Uterus (tissue), 4 donors: ENCODE data around the gene ZBTB49. TPM values are rescaled to one million over a fixed set of nuclear protein-coding genes. Genes with fewer than 3 reads are reported as not detected.
A peak's percentile ranks its signal among the peaks of the same experiment; 100 is the strongest.
"Not testable (repeated sequence)": the region's sequence is repeated elsewhere in the genome, so short reads cannot be mapped to it uniquely, and the experiment has no call there.

Experiments
- DNase-seq, 2 donors: peaks; one replicate each; pipeline ENCODE4 v3.0.0-alpha.2; 2019 to 2020
- H3K27ac ChIP-seq, 2 donors: fragments of 200-600 bp; sonication (generic); 1 replicate in 1 of 2; 2 replicates in 1 of 2; pipeline ENCODE4 v1.5.1; 2016 to 2018
- H3K27me3 ChIP-seq, 2 donors: fragments of 200-600 bp; sonication (generic); one replicate each; pipeline ENCODE4 v1.5.1; 2018 to 2019; ENCODE audit warnings: control low read depth in 1 of 2
- H3K36me3 ChIP-seq, 2 donors: fragments of 200-600 bp; sonication (generic); one replicate each; pipeline ENCODE4 v1.5.1; 2019; ENCODE audit warnings: control low read depth in 1 of 2
- H3K4me1 ChIP-seq, 2 donors: fragments of 200-600 bp; sonication (generic); one replicate each; pipeline ENCODE4 v1.5.1; 2018 to 2019; ENCODE audit warnings: control low read depth in 1 of 2
- H3K4me3 ChIP-seq, 2 donors: fragments of 200-600 bp; sonication (generic); 1 replicate in 1 of 2; 2 replicates in 1 of 2; pipeline ENCODE4 v1.5.1; 2018 to 2019; ENCODE audit warnings: mild to moderate bottlenecking in 1 of 2
- H3K9me3 ChIP-seq, 2 donors: fragments of 200-600 bp; sonication (generic); one replicate each; pipeline ENCODE4 v1.5.1; 2019; ENCODE audit warnings: control low read depth in 1 of 2
- CTCF ChIP-seq, 4 experiments: fragments of 200-600 bp in 2 of 4; fragments of 450-650 bp in 2 of 4; sonication (generic) in 2 of 4; IDR thresholded peaks; one replicate each; pipeline ENCODE4 v1.5.1; 2016 to 2019; ENCODE audit warnings: antibody characterized with exemption in 4 of 4, mild to moderate bottlenecking in 2 of 4, moderate library complexity in 1 of 4
- POLR2A ChIP-seq, 2 donors: fragments of 450-650 bp; IDR thresholded peaks; one replicate each; pipeline ENCODE4 v1.6.1; 2016; ENCODE audit warnings: antibody characterized with exemption in 2 of 2, mild to moderate bottlenecking in 1 of 2, moderate library complexity in 1 of 2
- intact Hi-C: fragments of 100-400 bp; cut with DNase I; formaldehyde crosslinking; loops from one replicate; pipeline ENCODE4 v1.15.1; 2023; ENCODE audit warnings: low total_unique reads
- total RNA-seq, 4 donors: library from RNA; depleted of rRNA in 3 of 4; stranded (reverse); fragments of >200 nt in 3 of 4; gene quantifications; one replicate each; pipeline versions ENCODE4 v1.1.0 to v1.2.4, GENCODE V29; 2014 to 2023
- donor health status: DM: yes; HTN: yes; CAD: no.

The ZBTB49 gene
- total RNA-seq, 4 donors from 2014 or later = 2.8 to 8.5 (median 6.6) TPM

- TF ChIP-seq CTCF (IDR thresholded peaks at IDR 0.05) (no peak), POLR2A (IDR thresholded peaks at IDR 0.05) (no peak)
- peak overlapping the region; percentile 74 to 79 for H3K4me3 ChIP-seq
- no peak for DNase-seq
- H3K36me3 ChIP-seq = no peaks in the 10 kb centered on the region
- H3K4me1 ChIP-seq = no peaks in the 10 kb centered on the region
- intact Hi-C loops = no loop called here
- H3K9me3 ChIP-seq = no peaks in the 10 kb centered on the region
- H3K27ac ChIP-seq = peak overlapping the region; percentile 90 to 93
- no peaks in the 10 kb centered on the region for H3K27me3 ChIP-seq
These were observed 41.2 kb upstream of the ZBTB49 start for GRCh38 chr4:4248885-4249203.

- H3K4me1 ChIP-seq, H3K9me3 ChIP-seq, DNase-seq, H3K36me3 ChIP-seq, H3K27ac ChIP-seq, H3K27me3 ChIP-seq, H3K4me3 ChIP-seq, intact Hi-C loops: not testable (repeated sequence)
These were observed 40.7 kb upstream of the ZBTB49 start for GRCh38 chr4:4249342-4249741.

GRCh38 chr4:4249866-4250265, 40.2 kb upstream of the ZBTB49 start:
- Histone ChIP-seq H3K27me3 (no peaks in the 10 kb centered on the region), H3K9me3 (no peaks in the 10 kb centered on the region), H3K27ac (no peak overlapping the region), H3K4me1 (no peaks in the 10 kb centered on the region), H3K36me3 (no peaks in the 10 kb centered on the region), H3K4me3 (no peak overlapping the region)
- TF ChIP-seq POLR2A (IDR thresholded peaks at IDR 0.05) (no peak), CTCF (IDR thresholded peaks at IDR 0.05) (no peak)
- DNase-seq = no peak
- intact Hi-C loops = loop anchor here (10.0 kb wide), 1 partner anchor 85 kb away; no protein-coding TSS in a partner anchor

GRCh38 chr4:4254199-4254598, 35.9 kb upstream of the ZBTB49 start:
- H3K9me3 ChIP-seq = no peaks in the 10 kb centered on the region
- no peaks in the 10 kb centered on the region for H3K36me3 ChIP-seq
- TF ChIP-seq CTCF (IDR thresholded peaks at IDR 0.05) (no peak), POLR2A (IDR thresholded peaks at IDR 0.05) (no peak)
- DNase-seq = no peak
- no peaks in the 10 kb centered on the region for H3K4me1 ChIP-seq
- H3K27ac ChIP-seq = no peak overlapping the region
- H3K4me3 ChIP-seq = no peak overlapping the region
- intact Hi-C loops = loop anchor here (10.0 kb wide), 1 partner anchor 81 kb away; no protein-coding TSS in a partner anchor
- no peaks in the 10 kb centered on the region for H3K27me3 ChIP-seq

- intact Hi-C loops = loop anchor here (10.0 kb wide), 1 partner anchor 80 kb away; no protein-coding TSS in a partner anchor
- no peaks in the 10 kb centered on the region for H3K36me3 ChIP-seq
- H3K27me3 ChIP-seq = no peaks in the 10 kb centered on the region
- no peaks in the 10 kb centered on the region for H3K4me1 ChIP-seq
- no peak for DNase-seq
- no peaks in the 10 kb centered on the region for H3K9me3 ChIP-seq
- H3K27ac ChIP-seq = no peak overlapping the region
- no peak overlapping the region for H3K4me3 ChIP-seq
- TF ChIP-seq POLR2A (IDR thresholded peaks at IDR 0.05) (no peak), CTCF (IDR thresholded peaks at IDR 0.05) (no peak)
These were observed 35.4 kb upstream of the ZBTB49 start for GRCh38 chr4:4254666-4255065.

GRCh38 chr4:4256799-4257198, 33.3 kb upstream of the ZBTB49 start:
- H3K4me1 ChIP-seq = no peaks in the 10 kb centered on the region
- no peak overlapping the region for H3K27ac ChIP-seq
- no peaks in the 10 kb centered on the region for H3K9me3 ChIP-seq
- H3K4me3 ChIP-seq = no peak overlapping the region
- H3K27me3 ChIP-seq = no peaks in the 10 kb centered on the region
- intact Hi-C loops = loop anchor here (10.0 kb wide), 1 partner anchor 78 kb away; no protein-coding TSS in a partner anchor
- peak in 1 of 2 donors; percentile 24 for DNase-seq
- no peaks in the 10 kb centered on the region for H3K36me3 ChIP-seq
- TF ChIP-seq POLR2A (IDR thresholded peaks at IDR 0.05) = no peak
- TF ChIP-seq CTCF (IDR thresholded peaks at IDR 0.05) = no peak

GRCh38 chr4:4257705-4258104, 32.3 kb upstream of the ZBTB49 start:
- intact Hi-C loops = loop anchor here (10.0 kb wide), 1 partner anchor 77 kb away; no protein-coding TSS in a partner anchor
- H3K27ac ChIP-seq = not testable (repeated sequence)

More at GRCh38 chr4:4257705-4258104, 32.3 kb upstream of the ZBTB49 start:
- DNase-seq, H3K4me3 ChIP-seq, H3K36me3 ChIP-seq, H3K9me3 ChIP-seq, H3K4me1 ChIP-seq, H3K27me3 ChIP-seq: not testable (repeated sequence)
